ENCODE measurements around the gene DDX42.

Gene DDX42

GRCh38 chr17:63821804-63822203, 47.8 kb downstream of the DDX42 start:
- no peak for DNase-seq (ENCODE audit: low read depth)

- DNase-seq (ENCODE audit: low read depth), result no peak
Measured at GRCh38 chr17:63822537-63822936, 48.6 kb downstream of the DDX42 start.

- no peak for DNase-seq (ENCODE audit: low read depth)
Measured at GRCh38 chr17:63823659-63824331, 49.8 kb downstream of the DDX42 start.

GRCh38 chr17:63824362-63824761, 50.4 kb downstream of the DDX42 start:
- no peak for DNase-seq (ENCODE audit: low read depth)

- no peak for DNase-seq (ENCODE audit: low read depth)
Measured at GRCh38 chr17:63826468-63827001, 52.6 kb downstream of the DDX42 start.

GRCh38 chr17:63827002-63827800, 53.2 kb downstream of the DDX42 start, which contains the start of the genes FTSJ3 and PSMC5:
Gene FTSJ3, minus strand, starts transcription at chr17:63827663. Its CDS starts 761 bp downstream, at chr17:63826902.
Gene PSMC5, plus strand, starts transcription at chr17:63827431. Its CDS starts 60 bp downstream, at chr17:63827491.
- peak; percentile 92 for DNase-seq (ENCODE audit: low read depth)

GRCh38 chr17:63827801-63828221, 53.8 kb downstream of the DDX42 start:
- DNase-seq (ENCODE audit: low read depth), result no peak

- DNase-seq (ENCODE audit: low read depth), result no peak
Measured at GRCh38 chr17:63828936-63829335, 55.0 kb downstream of the DDX42 start.

- no peak for DNase-seq (ENCODE audit: low read depth)
Measured at GRCh38 chr17:63830278-63830677, 56.3 kb downstream of the DDX42 start.

GRCh38 chr17:63830904-63831491, 57.0 kb downstream of the DDX42 start:
- no peak for DNase-seq (ENCODE audit: low read depth)

- DNase-seq (ENCODE audit: low read depth), result no peak
Measured at GRCh38 chr17:63831505-63831904, 57.5 kb downstream of the DDX42 start.

GRCh38 chr17:63832014-63832413, 58.0 kb downstream of the DDX42 start:
- no peak for DNase-seq (ENCODE audit: low read depth)

GRCh38 chr17:63832455-63832854, 58.5 kb downstream of the DDX42 start:
- no peak for DNase-seq (ENCODE audit: low read depth)

GRCh38 chr17:63833026-63833740, 59.2 kb downstream of the DDX42 start:
- DNase-seq (ENCODE audit: low read depth), result no peak

- DNase-seq (ENCODE audit: low read depth), result no peak
Measured at GRCh38 chr17:63833741-63834373, 59.9 kb downstream of the DDX42 start.

- peak; percentile 62 for DNase-seq (ENCODE audit: low read depth)
Measured at GRCh38 chr17:63834431-63835166, 60.6 kb downstream of the DDX42 start.

- DNase-seq (ENCODE audit: low read depth), result no peak
Measured at GRCh38 chr17:63835167-63835720, 61.3 kb downstream of the DDX42 start.

- no peak for DNase-seq (ENCODE audit: low read depth)
Measured at GRCh38 chr17:63836811-63837210, 62.8 kb downstream of the DDX42 start.

GRCh38 chr17:63837480-63837879, 63.5 kb downstream of the DDX42 start:
- DNase-seq (ENCODE audit: low read depth), result no peak

GRCh38 chr17:63837962-63838600, 64.1 kb downstream of the DDX42 start:
- DNase-seq (ENCODE audit: low read depth), result no peak

All from stromal cell of bone marrow (primary cell).